PC-9 (cell line): ENCODE results near the gene PLET1. TPM values are rescaled to one million over a fixed set of nuclear protein-coding genes. Genes with fewer than 3 reads are reported as not detected.

ENCODE experiments used
- Bru-seq: library from RNA; stranded (reverse); fragments of 400-500 nt; gene quantifications from one replicate; lab custom pipeline; 2021; lab: Mats Ljungman, UMichigan
- BruChase-seq, 2 experiments: library from RNA; stranded (reverse); fragments of 400-500 nt; gene quantifications; one replicate each; lab custom pipeline; 2021; lab: Mats Ljungman, UMichigan
- BruUV-seq: library from RNA; stranded (reverse); fragments of 400-500 nt; replicated peaks from 2 replicates; lab custom pipeline; 2021; lab: Mats Ljungman, UMichigan
- CTCF ChIA-PET: fragments of 300-600 bp; sonication (Branson Sonifier 250); formaldehyde crosslinking; loops from one replicate; lab custom pipeline; 2022; ENCODE audit warnings: antibody characterized with exemption; lab: Charles Lee
- POLR2A ChIA-PET: fragments of 300-600 bp; sonication (Branson Sonifier 250); formaldehyde crosslinking; loops from one replicate; lab custom pipeline; 2022; ENCODE audit warnings: antibody characterized with exemption; ENCODE audit not compliant: unreplicated experiment; lab: Charles Lee
- DNase-seq, 2 experiments: peaks; one replicate each; pipeline versions ENCODE4 v3.0.0 to v3.0.0-alpha.2; 2015 to 2022; ENCODE audit warnings: mixed read lengths in 1 of 2
- H2AFZ ChIP-seq: fragments of 200-600 bp; sonication (generic); 2 replicates; pipeline ENCODE4 v1.8.1; 2017; ENCODE audit warnings: antibody characterized with exemption
- H3F3A ChIP-seq: fragments of 200-600 bp; sonication (generic); 2 replicates; pipeline ENCODE4 v1.8.1; 2017; ENCODE audit warnings: antibody characterized with exemption, mild to moderate bottlenecking, low read depth; ENCODE audit not compliant: insufficient read depth
- H3K27ac ChIP-seq: fragments of 200-600 bp; sonication (generic); 2 replicates; pipeline ENCODE4 v1.6.1; 2016; ENCODE audit warnings: mixed run types
- H3K27me3 ChIP-seq: fragments of 200-600 bp; sonication (generic); 2 replicates; pipeline ENCODE4 v1.6.1; 2016; ENCODE audit warnings: low read depth, mixed run types; ENCODE audit not compliant: insufficient read depth
- H3K36me3 ChIP-seq: fragments of 200-600 bp; sonication (generic); 2 replicates; pipeline ENCODE4 v1.6.1; 2016; ENCODE audit warnings: low read depth, mixed run types
- H3K4me1 ChIP-seq: fragments of 200-600 bp; sonication (generic); replicated peaks from 2 replicates; pipeline ENCODE4 v1.6.1; 2016; ENCODE audit warnings: mixed run types; ENCODE audit not compliant: insufficient read depth
- H3K4me2 ChIP-seq: fragments of 200-600 bp; sonication (generic); 2 replicates; pipeline ENCODE4 v1.6.1; 2017; ENCODE audit warnings: mixed run types
- H3K4me3 ChIP-seq: fragments of 200-600 bp; sonication (generic); 2 replicates; pipeline ENCODE4 v1.6.1; 2016; ENCODE audit warnings: mixed run types
- H3K79me2 ChIP-seq: fragments of 200-600 bp; sonication (generic); 2 replicates; pipeline ENCODE4 v1.6.1; 2017; ENCODE audit warnings: low read depth, mixed run types
- H3K9me2 ChIP-seq: fragments of 200-600 bp; sonication (generic); 2 replicates; pipeline ENCODE4 v1.8.1; 2017; ENCODE audit warnings: mild to moderate bottlenecking; ENCODE audit not compliant: insufficient read depth
- H3K9me3 ChIP-seq: fragments of 200-600 bp; sonication (generic); 2 replicates; pipeline ENCODE4 v1.8.1; 2016; ENCODE audit warnings: low read depth; ENCODE audit not compliant: insufficient read depth
- H4K20me1 ChIP-seq: fragments of 200-600 bp; sonication (generic); 2 replicates; pipeline ENCODE4 v1.8.1; 2017; ENCODE audit not compliant: insufficient read depth
- EZH2 ChIP-seq: fragments of 200-600 bp; sonication (generic); IDR thresholded peaks from 2 replicates; pipeline ENCODE4 v1.8.0; 2017; ENCODE audit warnings: antibody characterized with exemption, low read depth
- intact Hi-C: fragments of 100-400 bp; cut with micrococcal nuclease; formaldehyde crosslinking; loops from one replicate; pipeline ENCODE4 v1.10.0; 2022; ENCODE audit not compliant: unreplicated experiment
- long read RNA-seq: library from polyadenylated mRNA; stranded (forward); transcript quantifications from one replicate; pipeline ENCODE4 v2.0.0, GENCODE V29; 2022
- total RNA-seq: library from RNA; stranded (reverse); gene quantifications from 2 replicates; pipeline ENCODE4 v1.2.3, GENCODE V29; 2021
- TF ChIP-seq, protein P1 (sequence below): fragments of 200-600 bp; sonication (generic); conservative IDR thresholded peaks from 2 replicates; pipeline ENCODE4 v1.6.1; 2017; ENCODE audit warnings: mixed run types, antibody characterized with exemption, mild to moderate bottlenecking, moderate library complexity

Gene PLET1
- total RNA-seq (not detected in 2 replicates), Bru-seq, nascent RNA (not detected), BruChase-seq, experiment 1, labeled RNA remaining after a 2-hour chase (not detected), BruChase-seq, experiment 2, labeled RNA remaining after a 6-hour chase (not detected)
- long read RNA-seq: 0 reads

- Histone ChIP-seq H3K4me3 (no peak within 1 kb of the TSS), H3K27ac (no peak within 1 kb of the TSS), H3K4me1 (no peaks in the 10 kb centered on the region), H4K20me1 (no peaks in the 10 kb centered on the region), H3K36me3 (no peaks in the 10 kb centered on the region), H3F3A (no peaks in the 10 kb centered on the region), H3K9me3 (0 out of 2 replicates have a peak, but pooled peaks cover 3% of the 10 kb centered on the region), H2AFZ (no peak within 1 kb of the TSS), H3K9me2 (no peaks in the 10 kb centered on the region), H3K79me2 (no peaks in the 10 kb centered on the region), H3K4me2 (no peak within 1 kb of the TSS), H3K27me3 (no peaks in the 10 kb centered on the region)
- no TSS peak for BruUV-seq
- CTCF ChIA-PET: no interaction called here
- intact Hi-C loops: no loop called here
- POLR2A ChIA-PET: no interaction called here
- DNase-seq: peak in 1 of 2 experiments; percentile 37
- TF ChIP-seq, protein P1, sequence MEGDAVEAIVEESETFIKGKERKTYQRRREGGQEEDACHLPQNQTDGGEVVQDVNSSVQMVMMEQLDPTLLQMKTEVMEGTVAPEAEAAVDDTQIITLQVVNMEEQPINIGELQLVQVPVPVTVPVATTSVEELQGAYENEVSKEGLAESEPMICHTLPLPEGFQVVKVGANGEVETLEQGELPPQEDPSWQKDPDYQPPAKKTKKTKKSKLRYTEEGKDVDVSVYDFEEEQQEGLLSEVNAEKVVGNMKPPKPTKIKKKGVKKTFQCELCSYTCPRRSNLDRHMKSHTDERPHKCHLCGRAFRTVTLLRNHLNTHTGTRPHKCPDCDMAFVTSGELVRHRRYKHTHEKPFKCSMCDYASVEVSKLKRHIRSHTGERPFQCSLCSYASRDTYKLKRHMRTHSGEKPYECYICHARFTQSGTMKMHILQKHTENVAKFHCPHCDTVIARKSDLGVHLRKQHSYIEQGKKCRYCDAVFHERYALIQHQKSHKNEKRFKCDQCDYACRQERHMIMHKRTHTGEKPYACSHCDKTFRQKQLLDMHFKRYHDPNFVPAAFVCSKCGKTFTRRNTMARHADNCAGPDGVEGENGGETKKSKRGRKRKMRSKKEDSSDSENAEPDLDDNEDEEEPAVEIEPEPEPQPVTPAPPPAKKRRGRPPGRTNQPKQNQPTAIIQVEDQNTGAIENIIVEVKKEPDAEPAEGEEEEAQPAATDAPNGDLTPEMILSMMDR: no peak
- TF ChIP-seq EZH2: no peak
Observed at GRCh38 chr11:112260490-112260889, at the start of gene PLET1. TSS of gene PLET1 (minus strand) at chr11:112260860. CDS start at chr11:112260589, 271 bp downstream.

DNA sequence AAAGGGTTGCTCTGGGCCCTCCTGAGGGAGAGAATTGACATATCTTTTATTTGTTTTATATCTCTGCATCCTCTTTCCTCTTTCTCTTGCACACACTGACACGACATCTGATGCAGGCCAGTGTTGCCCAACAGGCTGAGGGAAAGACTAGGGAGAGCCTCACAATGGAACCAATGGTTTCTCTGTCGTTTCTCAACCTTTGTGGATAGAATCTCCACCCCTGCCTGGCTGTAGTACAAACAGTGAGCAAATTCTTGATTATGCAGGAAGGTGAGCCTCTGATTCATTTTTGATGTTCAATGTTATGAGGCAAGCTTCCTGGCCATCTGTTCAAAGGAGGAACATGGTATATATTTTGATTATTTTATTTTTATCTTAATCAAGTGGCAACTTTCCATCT, 49.8 kb upstream of the PLET1 start:
- H3K36me3 ChIP-seq: no peaks in the 10 kb centered on the region
- peak overlapping the region; percentile 25; the same call in 1 of the 2 replicates for H3K27ac ChIP-seq
- no peak for TF ChIP-seq EZH2
- TF ChIP-seq, protein P1: no peak
- no peaks in the 10 kb centered on the region for H4K20me1 ChIP-seq
- CTCF ChIA-PET: no interaction called here
- peak in 1 of 2 experiments; percentile 89 for DNase-seq
- peaks cover 16% of the 10 kb centered on the region; the same call in 1 of the 2 replicates for H3F3A ChIP-seq
- H3K9me3 ChIP-seq: peaks cover 4% of the 10 kb centered on the region; the same call in 1 of the 2 replicates
- no peaks in the 10 kb centered on the region for H3K27me3 ChIP-seq
- no peaks in the 10 kb centered on the region for H3K79me2 ChIP-seq
- no peak overlapping the region for H2AFZ ChIP-seq
- no peak overlapping the region for H3K4me3 ChIP-seq
- intact Hi-C loops: no loop called here
- no peaks in the 10 kb centered on the region for H3K9me2 ChIP-seq
- H3K4me1 ChIP-seq: peaks cover 16% of the 10 kb centered on the region
- H3K4me2 ChIP-seq: peak overlapping the region; percentile 35
- POLR2A ChIA-PET: no interaction called here
- no TSS peak for BruUV-seq

GRCh38 chr11:112308651-112309050, 48.0 kb upstream of the PLET1 start:
- Histone ChIP-seq H3K27me3 (no peaks in the 10 kb centered on the region), H4K20me1 (no peaks in the 10 kb centered on the region), H3F3A (peaks cover 16% of the 10 kb centered on the region; the same call in 1 of the 2 replicates), H3K4me3 (no peak overlapping the region), H3K36me3 (no peaks in the 10 kb centered on the region), H2AFZ (no peak overlapping the region), H3K27ac (no peak overlapping the region), H3K79me2 (no peaks in the 10 kb centered on the region), H3K9me3 (peaks cover 4% of the 10 kb centered on the region; the same call in 1 of the 2 replicates), H3K4me1 (peaks cover 16% of the 10 kb centered on the region), H3K9me2 (no peaks in the 10 kb centered on the region), H3K4me2 (no peak overlapping the region)
- no TSS peak for BruUV-seq
- CTCF ChIA-PET: no interaction called here
- DNase-seq: peak in 1 of 2 experiments; percentile 21
- intact Hi-C loops: no loop called here
- TF ChIP-seq EZH2: no peak
- TF ChIP-seq, protein P1: no peak
- POLR2A ChIA-PET: no interaction called here
